GM12873 (cell line): ENCODE measurements around the gene MAD2L2.

ENCODE experiments used
- TF ChIP-seq, protein P1 (sequence below): IDR thresholded peaks from 2 replicates; pipeline ENCODE4 v1.5.1; 2012; ENCODE audit warnings: low read depth, mild to moderate bottlenecking, moderate library complexity, low read length, control low read depth; ENCODE audit not compliant: insufficient read depth; ENCODE audit errors: missing control alignments

The MAD2L2 gene

DNA sequence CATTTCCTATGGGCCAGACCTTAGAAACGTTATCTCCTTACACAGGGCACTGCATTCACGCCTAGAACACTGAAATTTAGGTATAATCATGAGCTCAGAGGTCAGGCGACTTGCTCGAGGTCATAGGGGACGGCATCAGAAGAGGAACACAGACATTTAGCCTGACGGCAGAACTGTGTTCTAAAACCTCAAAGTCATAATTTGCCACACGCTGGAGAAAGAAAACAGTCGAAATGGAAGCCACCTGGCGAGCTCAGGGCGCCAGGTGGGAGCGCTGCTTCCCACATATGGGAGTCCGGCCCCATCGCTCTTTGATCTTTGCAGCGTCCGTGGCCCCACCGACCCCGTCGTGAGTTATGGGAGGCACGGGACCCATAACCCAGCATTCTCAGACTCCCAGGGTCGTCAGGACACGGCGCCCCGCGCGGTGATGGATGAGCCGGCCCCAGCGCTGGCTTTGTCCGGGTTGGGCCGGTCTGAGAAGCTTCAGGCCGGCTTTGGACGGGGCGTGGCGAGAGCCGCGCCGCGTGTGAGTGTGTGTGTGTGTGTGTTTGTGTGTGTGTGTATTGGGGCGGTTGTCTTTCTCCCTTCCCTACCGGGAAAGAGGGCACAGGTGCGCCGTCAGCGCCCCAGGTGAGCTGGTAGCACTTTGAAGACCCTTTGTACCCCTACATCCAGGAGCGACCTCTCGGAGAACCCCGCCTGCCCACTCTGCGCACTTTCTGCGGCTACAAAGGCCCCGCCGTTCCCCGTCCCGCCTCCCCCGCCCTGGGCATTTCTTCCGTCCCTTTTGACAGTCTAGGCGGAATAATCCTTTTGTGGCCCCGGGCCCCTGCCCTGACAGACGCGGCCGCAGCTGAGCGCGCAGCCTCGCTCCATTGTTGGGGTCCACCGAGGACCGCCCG, 9.7 kb upstream of the MAD2L2 start:
- TF ChIP-seq, protein P1, sequence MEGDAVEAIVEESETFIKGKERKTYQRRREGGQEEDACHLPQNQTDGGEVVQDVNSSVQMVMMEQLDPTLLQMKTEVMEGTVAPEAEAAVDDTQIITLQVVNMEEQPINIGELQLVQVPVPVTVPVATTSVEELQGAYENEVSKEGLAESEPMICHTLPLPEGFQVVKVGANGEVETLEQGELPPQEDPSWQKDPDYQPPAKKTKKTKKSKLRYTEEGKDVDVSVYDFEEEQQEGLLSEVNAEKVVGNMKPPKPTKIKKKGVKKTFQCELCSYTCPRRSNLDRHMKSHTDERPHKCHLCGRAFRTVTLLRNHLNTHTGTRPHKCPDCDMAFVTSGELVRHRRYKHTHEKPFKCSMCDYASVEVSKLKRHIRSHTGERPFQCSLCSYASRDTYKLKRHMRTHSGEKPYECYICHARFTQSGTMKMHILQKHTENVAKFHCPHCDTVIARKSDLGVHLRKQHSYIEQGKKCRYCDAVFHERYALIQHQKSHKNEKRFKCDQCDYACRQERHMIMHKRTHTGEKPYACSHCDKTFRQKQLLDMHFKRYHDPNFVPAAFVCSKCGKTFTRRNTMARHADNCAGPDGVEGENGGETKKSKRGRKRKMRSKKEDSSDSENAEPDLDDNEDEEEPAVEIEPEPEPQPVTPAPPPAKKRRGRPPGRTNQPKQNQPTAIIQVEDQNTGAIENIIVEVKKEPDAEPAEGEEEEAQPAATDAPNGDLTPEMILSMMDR = no peak

- TF ChIP-seq, protein P1 = no peak
These were observed 7.6 kb upstream of the MAD2L2 start for GRCh38 chr1:11688506-11688905.

GRCh38 chr1:11685210-11685752, 4.3 kb upstream of the MAD2L2 start:
- TF ChIP-seq, protein P1 = no peak

GRCh38 chr1:11684070-11684469, 3.1 kb upstream of the MAD2L2 start:
- TF ChIP-seq, protein P1 = no peak

DNA sequence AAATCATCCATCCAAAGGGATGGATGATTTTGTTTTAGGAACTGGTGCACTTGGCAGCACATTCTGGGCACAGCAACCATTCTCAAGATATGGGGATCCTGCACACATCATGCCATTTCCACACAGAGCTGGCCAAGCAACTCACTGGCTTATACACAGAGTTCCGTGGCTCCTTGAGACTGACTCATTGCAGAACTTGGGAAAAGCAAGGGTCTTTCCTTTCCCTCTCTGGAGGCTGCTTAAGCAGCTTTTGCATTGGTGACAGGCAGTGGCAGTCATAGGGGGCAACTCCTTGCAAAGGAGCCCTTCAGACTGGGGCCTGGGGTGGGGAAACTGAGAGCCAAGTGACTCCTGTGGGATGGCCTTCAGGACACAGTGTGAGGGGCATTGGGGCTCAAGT, 1.9 kb upstream of the MAD2L2 start:
- TF ChIP-seq, protein P1 = no peak

- TF ChIP-seq, protein P1 = no peak
These were observed 1.4 kb upstream of the MAD2L2 start for GRCh38 chr1:11682287-11682771.

- TF ChIP-seq, protein P1 = no peak
These were observed 478 bp downstream of the MAD2L2 start for GRCh38 chr1:11680270-11681070.
